Prostate gland (tissue), 2 donors: Measurements from ENCODE around the gene PAF1. TPM values are rescaled to one million over a fixed set of nuclear protein-coding genes. Genes with fewer than 3 reads are reported as not detected.

Experiments used
- DNase-seq: peaks from one replicate; pipeline ENCODE4 v3.0.0-alpha.2; 2019; ENCODE audit warnings: low spot score
- H3K27ac ChIP-seq, 2 donors: fragments of 200-600 bp; sonication (generic); 2 replicates each; pipeline ENCODE4 v1.5.1; 2017 to 2019
- H3K27me3 ChIP-seq: fragments of 200-600 bp; sonication (generic); replicated peaks from 2 replicates; pipeline ENCODE4 v1.5.1; 2019; ENCODE audit not compliant: insufficient read depth
- H3K36me3 ChIP-seq, 2 donors: fragments of 200-600 bp; sonication (generic); 1 replicate in 1 of 2; 2 replicates in 1 of 2; pipeline versions ENCODE4 v1.5.1 to v1.8.1; 2017 to 2019
- H3K4me1 ChIP-seq: fragments of 200-600 bp; sonication (generic); replicated peaks from 2 replicates; pipeline ENCODE4 v1.5.1; 2019
- H3K4me3 ChIP-seq, 2 donors: fragments of 200-600 bp; sonication (generic); 2 replicates each; pipeline ENCODE4 v1.5.1; 2017 to 2019
- H3K9me3 ChIP-seq: fragments of 200-600 bp; sonication (generic); 2 replicates; pipeline ENCODE4 v1.5.1; 2017
- POLR2A ChIP-seq: fragments of 450-650 bp; IDR thresholded peaks from one replicate; pipeline ENCODE4 v1.6.1; 2016; ENCODE audit warnings: antibody characterized with exemption, mild to moderate bottlenecking
- POLR2AphosphoS5 ChIP-seq: sonication (generic); formaldehyde crosslinking; IDR thresholded peaks from one replicate; pipeline ENCODE4 v1.6.1; 2017; ENCODE audit warnings: antibody characterized with exemption
- WGBS: methylation state at CpG from one replicate; pipeline ENCODE4 v1.1.5; 2018; 5-methylcytosine and 5-hydroxymethylcytosine counted together
- intact Hi-C: fragments of 100-400 bp; cut with DNase I; formaldehyde crosslinking; loops from one replicate; pipeline ENCODE4 v1.14.2; 2022
- total RNA-seq, 2 donors: library from RNA; depleted of rRNA; stranded (reverse); fragments of >200 nt; gene quantifications; one replicate each; pipeline ENCODE4 v1.1.0, GENCODE V29; 2016
- TF ChIP-seq, protein P1 (sequence below), 4 experiments: fragments of 200-600 bp in 2 of 4; fragments of 450-650 bp in 2 of 4; sonication (generic) in 2 of 4; IDR thresholded peaks; 1 replicate in 3 of 4; 2 replicates in 1 of 4; pipeline ENCODE4 v1.5.1; 2016 to 2019; ENCODE audit warnings: antibody characterized with exemption in 4 of 4, mild to moderate bottlenecking in 2 of 4, moderate library complexity in 2 of 4

The PAF1 gene
- total RNA-seq, 2 donors from 2014 or later = 47.5 to 63.6 TPM

DNA sequence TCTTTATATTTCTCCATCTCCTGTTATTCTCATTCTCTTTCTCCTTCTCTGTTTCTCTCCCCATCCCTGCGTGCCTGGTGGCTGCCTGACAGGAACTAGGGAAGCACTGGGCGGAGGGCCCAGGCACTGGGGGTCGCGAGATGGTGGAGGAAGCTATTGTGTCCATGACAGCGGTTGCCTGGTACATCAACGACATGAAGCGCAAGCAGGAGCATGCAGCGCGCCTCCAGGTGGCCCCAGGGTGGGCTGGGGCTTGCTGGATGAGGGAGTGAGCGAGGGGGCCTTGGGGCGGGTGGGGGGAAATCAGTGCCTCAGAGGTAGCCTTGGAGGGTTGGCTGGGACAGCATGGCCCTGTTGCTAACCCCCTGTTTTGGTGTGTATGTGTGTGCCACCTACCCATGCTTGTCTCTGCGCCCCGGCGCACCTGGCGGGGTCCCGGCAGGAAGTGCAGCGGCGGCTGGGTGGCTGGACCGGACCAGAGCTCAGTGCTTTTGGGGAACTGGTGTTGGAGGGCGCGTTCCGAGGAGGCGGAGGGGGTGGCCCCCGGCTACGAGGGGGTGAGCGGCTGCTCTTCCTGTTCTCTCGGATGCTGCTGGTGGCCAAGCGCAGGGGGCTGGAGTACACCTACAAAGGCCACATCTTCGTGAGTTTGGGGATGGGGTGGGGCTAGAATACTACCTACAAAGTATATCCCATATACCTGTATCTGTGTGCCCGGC is 26.7 kb upstream of the PAF1 start:
- TF ChIP-seq, protein P1, sequence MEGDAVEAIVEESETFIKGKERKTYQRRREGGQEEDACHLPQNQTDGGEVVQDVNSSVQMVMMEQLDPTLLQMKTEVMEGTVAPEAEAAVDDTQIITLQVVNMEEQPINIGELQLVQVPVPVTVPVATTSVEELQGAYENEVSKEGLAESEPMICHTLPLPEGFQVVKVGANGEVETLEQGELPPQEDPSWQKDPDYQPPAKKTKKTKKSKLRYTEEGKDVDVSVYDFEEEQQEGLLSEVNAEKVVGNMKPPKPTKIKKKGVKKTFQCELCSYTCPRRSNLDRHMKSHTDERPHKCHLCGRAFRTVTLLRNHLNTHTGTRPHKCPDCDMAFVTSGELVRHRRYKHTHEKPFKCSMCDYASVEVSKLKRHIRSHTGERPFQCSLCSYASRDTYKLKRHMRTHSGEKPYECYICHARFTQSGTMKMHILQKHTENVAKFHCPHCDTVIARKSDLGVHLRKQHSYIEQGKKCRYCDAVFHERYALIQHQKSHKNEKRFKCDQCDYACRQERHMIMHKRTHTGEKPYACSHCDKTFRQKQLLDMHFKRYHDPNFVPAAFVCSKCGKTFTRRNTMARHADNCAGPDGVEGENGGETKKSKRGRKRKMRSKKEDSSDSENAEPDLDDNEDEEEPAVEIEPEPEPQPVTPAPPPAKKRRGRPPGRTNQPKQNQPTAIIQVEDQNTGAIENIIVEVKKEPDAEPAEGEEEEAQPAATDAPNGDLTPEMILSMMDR (IDR thresholded peaks at IDR 0.05) = no peak
- TF ChIP-seq POLR2A (no peak), POLR2AphosphoS5 (no peak)
- no peak overlapping the region for H3K4me3 ChIP-seq
- no peaks in the 10 kb centered on the region for H3K9me3 ChIP-seq
- H3K4me1 ChIP-seq = no peaks in the 10 kb centered on the region
- no peaks in the 10 kb centered on the region for H3K27me3 ChIP-seq
- DNase-seq = no peak
- H3K36me3 ChIP-seq = no peaks in the 10 kb centered on the region
- WGBS = 86% methylated on average over 29 of the region's 30 CpGs
- H3K27ac ChIP-seq = no peak overlapping the region
- intact Hi-C loops = no loop called here

- Histone ChIP-seq H3K9me3 (no peaks in the 10 kb centered on the region), H3K36me3 (no peaks in the 10 kb centered on the region), H3K27ac (no peak overlapping the region), H3K27me3 (no peaks in the 10 kb centered on the region), H3K4me1 (no peaks in the 10 kb centered on the region), H3K4me3 (no peak overlapping the region)
- no peak for TF ChIP-seq POLR2A
- no peak for TF ChIP-seq POLR2AphosphoS5
- TF ChIP-seq, protein P1 (IDR thresholded peaks at IDR 0.05) = no peak
- 71% methylated on average over 18 of the region's 27 CpGs for WGBS
- no peak for DNase-seq
- intact Hi-C loops = no loop called here
Measured at GRCh38 chr19:39416152-39417120, 25.5 kb upstream of the PAF1 start.

DNA sequence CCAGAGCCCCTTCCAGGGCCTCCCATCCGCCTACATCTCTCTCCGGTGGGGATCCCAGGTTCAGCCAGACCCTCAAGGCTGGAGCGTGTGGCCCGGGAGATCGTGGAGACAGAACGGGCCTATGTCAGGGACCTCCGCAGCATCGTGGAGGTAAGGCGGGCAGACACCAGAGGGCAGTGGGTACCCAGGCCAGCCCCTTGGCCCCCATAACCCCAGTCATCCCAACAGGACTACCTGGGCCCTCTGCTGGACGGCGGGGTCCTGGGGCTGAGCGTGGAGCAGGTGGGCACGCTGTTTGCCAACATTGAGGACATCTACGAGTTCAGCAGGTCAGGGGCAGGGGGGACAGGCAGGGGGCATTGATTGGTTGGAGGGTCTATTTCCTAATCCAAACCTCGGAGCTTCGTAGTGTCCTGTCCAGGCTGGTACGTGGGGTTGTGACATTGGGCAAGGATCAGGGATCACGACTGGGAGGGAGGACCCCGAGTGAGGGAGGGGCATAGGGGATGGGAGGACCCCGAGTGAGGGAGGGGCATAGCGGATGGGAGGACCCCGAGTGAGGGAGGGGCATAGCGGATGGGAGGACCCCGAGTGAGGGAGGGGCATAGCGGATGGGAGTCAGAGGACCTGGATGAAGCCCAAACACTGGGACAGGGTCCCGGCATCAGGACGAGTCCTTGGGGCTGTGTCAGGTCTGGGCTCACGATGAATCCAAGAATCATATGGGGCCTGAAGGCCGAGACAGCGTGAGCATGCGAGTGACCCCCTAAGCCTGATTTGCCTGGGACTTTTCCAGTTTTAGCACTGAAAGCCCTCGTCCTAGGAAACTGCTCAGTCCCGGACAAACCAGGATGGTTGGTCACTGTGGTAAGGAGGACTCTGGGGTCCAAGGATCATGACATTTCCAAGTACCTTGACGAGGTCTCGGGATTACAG is 24.5 kb upstream of the PAF1 start:
- WGBS = 57% methylated on average over 35 of the region's 35 CpGs
- TF ChIP-seq, protein P1 (IDR thresholded peaks at IDR 0.05) = no peak
- TF ChIP-seq POLR2AphosphoS5 (no peak), POLR2A (no peak)
- H3K36me3 ChIP-seq = no peaks in the 10 kb centered on the region
- peak overlapping the region in 1 of 2 donors; percentile 100 for H3K27ac ChIP-seq
- DNase-seq = no peak
- no peaks in the 10 kb centered on the region for H3K4me1 ChIP-seq
- intact Hi-C loops = no loop called here
- no peak overlapping the region for H3K4me3 ChIP-seq
- H3K9me3 ChIP-seq = no peaks in the 10 kb centered on the region
- H3K27me3 ChIP-seq = no peaks in the 10 kb centered on the region

GRCh38 chr19:39413911-39414608 is 23.2 kb upstream of the PAF1 start:
- WGBS = 20% methylated on average over 18 of the region's 18 CpGs
- no peaks in the 10 kb centered on the region for H3K27me3 ChIP-seq
- no peak for DNase-seq
- TF ChIP-seq POLR2A = no peak
- TF ChIP-seq POLR2AphosphoS5 = no peak
- TF ChIP-seq, protein P1 (IDR thresholded peaks at IDR 0.05) = no peak
- H3K36me3 ChIP-seq = no peaks in the 10 kb centered on the region
- no peaks in the 10 kb centered on the region for H3K9me3 ChIP-seq
- peak overlapping the region; percentile 73 to 76 for H3K4me3 ChIP-seq
- H3K4me1 ChIP-seq = no peaks in the 10 kb centered on the region
- intact Hi-C loops = loop anchor here (5.0 kb wide), 1 partner anchor 72 kb away; the partner anchor contains the start of gene SAMD4B
- peak overlapping the region; percentile 100 for H3K27ac ChIP-seq
